PC-9 (cell line): ENCODE results near the gene LEKR1. TPM values are rescaled to one million over a fixed set of nuclear protein-coding genes. Genes with fewer than 3 reads are reported as not detected.
A peak's percentile ranks its signal among the peaks of the same experiment; 100 is the strongest.

Experiments used
- BruUV-seq: library from RNA; stranded (reverse); fragments of 400-500 nt; replicated peaks from 2 replicates; lab custom pipeline; 2021; lab: Mats Ljungman, UMichigan
- CTCF ChIA-PET: fragments of 300-600 bp; sonication (Branson Sonifier 250); formaldehyde crosslinking; loops from one replicate; lab custom pipeline; 2022; ENCODE audit warnings: antibody characterized with exemption; lab: Charles Lee
- POLR2A ChIA-PET: fragments of 300-600 bp; sonication (Branson Sonifier 250); formaldehyde crosslinking; loops from one replicate; lab custom pipeline; 2022; ENCODE audit warnings: antibody characterized with exemption; ENCODE audit not compliant: unreplicated experiment; lab: Charles Lee
- DNase-seq, 2 experiments: peaks; one replicate each; pipeline versions ENCODE4 v3.0.0 to v3.0.0-alpha.2; 2015 to 2022; ENCODE audit warnings: mixed read lengths in 1 of 2
- H2AFZ ChIP-seq: fragments of 200-600 bp; sonication (generic); 2 replicates; pipeline ENCODE4 v1.8.1; 2017; ENCODE audit warnings: antibody characterized with exemption
- H3F3A ChIP-seq: fragments of 200-600 bp; sonication (generic); 2 replicates; pipeline ENCODE4 v1.8.1; 2017; ENCODE audit warnings: antibody characterized with exemption, mild to moderate bottlenecking, low read depth; ENCODE audit not compliant: insufficient read depth
- H3K27ac ChIP-seq: fragments of 200-600 bp; sonication (generic); 2 replicates; pipeline ENCODE4 v1.6.1; 2016; ENCODE audit warnings: mixed run types
- H3K27me3 ChIP-seq: fragments of 200-600 bp; sonication (generic); 2 replicates; pipeline ENCODE4 v1.6.1; 2016; ENCODE audit warnings: low read depth, mixed run types; ENCODE audit not compliant: insufficient read depth
- H3K36me3 ChIP-seq: fragments of 200-600 bp; sonication (generic); 2 replicates; pipeline ENCODE4 v1.6.1; 2016; ENCODE audit warnings: low read depth, mixed run types
- H3K4me1 ChIP-seq: fragments of 200-600 bp; sonication (generic); replicated peaks from 2 replicates; pipeline ENCODE4 v1.6.1; 2016; ENCODE audit warnings: mixed run types; ENCODE audit not compliant: insufficient read depth
- H3K4me2 ChIP-seq: fragments of 200-600 bp; sonication (generic); 2 replicates; pipeline ENCODE4 v1.6.1; 2017; ENCODE audit warnings: mixed run types
- H3K4me3 ChIP-seq: fragments of 200-600 bp; sonication (generic); 2 replicates; pipeline ENCODE4 v1.6.1; 2016; ENCODE audit warnings: mixed run types
- H3K79me2 ChIP-seq: fragments of 200-600 bp; sonication (generic); 2 replicates; pipeline ENCODE4 v1.6.1; 2017; ENCODE audit warnings: low read depth, mixed run types
- H3K9me2 ChIP-seq: fragments of 200-600 bp; sonication (generic); 2 replicates; pipeline ENCODE4 v1.8.1; 2017; ENCODE audit warnings: mild to moderate bottlenecking; ENCODE audit not compliant: insufficient read depth
- H3K9me3 ChIP-seq: fragments of 200-600 bp; sonication (generic); 2 replicates; pipeline ENCODE4 v1.8.1; 2016; ENCODE audit warnings: low read depth; ENCODE audit not compliant: insufficient read depth
- H4K20me1 ChIP-seq: fragments of 200-600 bp; sonication (generic); 2 replicates; pipeline ENCODE4 v1.8.1; 2017; ENCODE audit not compliant: insufficient read depth
- EZH2 ChIP-seq: fragments of 200-600 bp; sonication (generic); IDR thresholded peaks from 2 replicates; pipeline ENCODE4 v1.8.0; 2017; ENCODE audit warnings: antibody characterized with exemption, low read depth
- intact Hi-C: fragments of 100-400 bp; cut with micrococcal nuclease; formaldehyde crosslinking; loops from one replicate; pipeline ENCODE4 v1.10.0; 2022; ENCODE audit not compliant: unreplicated experiment
- total RNA-seq: library from RNA; stranded (reverse); gene quantifications from 2 replicates; pipeline ENCODE4 v1.2.3, GENCODE V29; 2021
- TF ChIP-seq, protein P1 (sequence below): fragments of 200-600 bp; sonication (generic); conservative IDR thresholded peaks from 2 replicates; pipeline ENCODE4 v1.6.1; 2017; ENCODE audit warnings: mixed run types, antibody characterized with exemption, mild to moderate bottlenecking, moderate library complexity

The LEKR1 gene
- total RNA-seq, 1 experiment from 2014 or later: 3.9 TPM

DNA sequence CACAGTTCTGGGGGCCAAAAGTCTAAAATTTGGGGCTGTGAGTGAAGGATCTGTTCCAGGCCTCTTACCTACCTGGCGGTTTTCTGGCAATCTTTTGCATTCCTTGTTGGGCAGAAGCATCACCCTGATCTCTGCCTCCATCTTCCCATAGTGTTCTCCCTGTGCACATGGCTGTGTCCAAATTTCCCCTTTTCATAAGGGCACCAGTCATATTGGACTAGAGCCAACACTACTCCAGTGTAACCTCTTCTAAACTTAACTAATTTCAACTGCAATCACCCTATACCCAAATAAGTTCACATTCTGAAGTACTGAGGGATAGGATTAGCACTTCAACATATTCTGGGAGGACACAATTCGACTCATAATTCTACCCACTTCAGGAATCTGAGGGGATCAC lies 248.8 kb downstream of the LEKR1 start:
- ChIA-PET CTCF (no interaction called here), POLR2A (no interaction called here)
- intact Hi-C loops: no loop called here
- no peaks in the 10 kb centered on the region for H3K9me3 ChIP-seq
- H2AFZ ChIP-seq: no peak overlapping the region
- H3K36me3 ChIP-seq: no peaks in the 10 kb centered on the region
- no peak overlapping the region for H3K4me3 ChIP-seq
- H3F3A ChIP-seq: no peaks in the 10 kb centered on the region
- no peaks in the 10 kb centered on the region for H4K20me1 ChIP-seq
- H3K4me2 ChIP-seq: no peak overlapping the region
- H3K27ac ChIP-seq: no peak overlapping the region
- no peaks in the 10 kb centered on the region for H3K79me2 ChIP-seq
- TF ChIP-seq, protein P1, sequence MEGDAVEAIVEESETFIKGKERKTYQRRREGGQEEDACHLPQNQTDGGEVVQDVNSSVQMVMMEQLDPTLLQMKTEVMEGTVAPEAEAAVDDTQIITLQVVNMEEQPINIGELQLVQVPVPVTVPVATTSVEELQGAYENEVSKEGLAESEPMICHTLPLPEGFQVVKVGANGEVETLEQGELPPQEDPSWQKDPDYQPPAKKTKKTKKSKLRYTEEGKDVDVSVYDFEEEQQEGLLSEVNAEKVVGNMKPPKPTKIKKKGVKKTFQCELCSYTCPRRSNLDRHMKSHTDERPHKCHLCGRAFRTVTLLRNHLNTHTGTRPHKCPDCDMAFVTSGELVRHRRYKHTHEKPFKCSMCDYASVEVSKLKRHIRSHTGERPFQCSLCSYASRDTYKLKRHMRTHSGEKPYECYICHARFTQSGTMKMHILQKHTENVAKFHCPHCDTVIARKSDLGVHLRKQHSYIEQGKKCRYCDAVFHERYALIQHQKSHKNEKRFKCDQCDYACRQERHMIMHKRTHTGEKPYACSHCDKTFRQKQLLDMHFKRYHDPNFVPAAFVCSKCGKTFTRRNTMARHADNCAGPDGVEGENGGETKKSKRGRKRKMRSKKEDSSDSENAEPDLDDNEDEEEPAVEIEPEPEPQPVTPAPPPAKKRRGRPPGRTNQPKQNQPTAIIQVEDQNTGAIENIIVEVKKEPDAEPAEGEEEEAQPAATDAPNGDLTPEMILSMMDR: no peak
- no peak for TF ChIP-seq EZH2
- H3K9me2 ChIP-seq: no peaks in the 10 kb centered on the region
- H3K4me1 ChIP-seq: no peaks in the 10 kb centered on the region
- no TSS peak for BruUV-seq
- no peak for DNase-seq
- no peaks in the 10 kb centered on the region for H3K27me3 ChIP-seq

DNA sequence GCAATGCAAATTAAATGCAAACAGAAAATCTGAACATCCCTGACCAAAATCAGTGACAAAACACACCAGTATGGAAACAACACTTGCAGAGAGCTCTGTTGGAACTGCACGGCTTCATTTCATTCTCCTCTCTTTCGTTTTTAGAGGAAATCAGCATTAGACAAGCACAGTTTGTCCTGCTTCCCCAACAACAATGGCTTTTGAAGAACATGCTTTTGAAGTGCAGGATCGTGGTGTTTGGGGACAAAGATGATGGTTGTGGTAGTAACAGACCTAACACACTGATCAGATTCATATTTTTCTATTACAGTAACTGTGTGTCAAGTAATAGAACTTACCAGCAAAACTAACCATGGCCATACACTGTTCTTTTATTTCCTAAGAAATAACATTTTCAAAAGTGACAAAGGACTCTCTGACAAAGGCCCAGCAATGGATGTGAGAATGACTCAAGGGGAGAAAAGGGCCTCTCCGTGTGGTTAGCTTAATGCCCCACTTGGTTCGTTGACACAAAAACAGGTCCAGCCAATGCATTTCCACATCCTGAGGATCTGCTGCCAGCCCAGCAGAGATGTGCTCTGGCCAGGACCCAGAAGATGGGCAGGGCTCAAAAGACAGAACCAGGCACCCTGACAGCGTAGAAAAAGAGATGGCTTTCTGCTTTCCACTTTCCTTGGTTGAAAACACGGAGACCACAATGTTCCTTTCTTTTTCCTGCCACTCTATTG lies 249.7 kb downstream of the LEKR1 start:
- CTCF ChIA-PET: no interaction called here
- H3K4me3 ChIP-seq: no peak overlapping the region
- POLR2A ChIA-PET: no interaction called here
- H3K4me1 ChIP-seq: peaks cover 5% of the 10 kb centered on the region
- no peaks in the 10 kb centered on the region for H3K9me2 ChIP-seq
- no TSS peak for BruUV-seq
- no peaks in the 10 kb centered on the region for H3K9me3 ChIP-seq
- peaks cover 6% of the 10 kb centered on the region; the same call in 1 of the 2 replicates for H3F3A ChIP-seq
- DNase-seq: peak in 1 of 2 experiments; percentile 43
- no peak overlapping the region for H3K27ac ChIP-seq
- TF ChIP-seq EZH2: no peak
- TF ChIP-seq, protein P1: no peak
- H3K36me3 ChIP-seq: no peaks in the 10 kb centered on the region
- no peak overlapping the region for H2AFZ ChIP-seq
- H3K4me2 ChIP-seq: no peak overlapping the region
- H3K79me2 ChIP-seq: no peaks in the 10 kb centered on the region
- H4K20me1 ChIP-seq: no peaks in the 10 kb centered on the region
- intact Hi-C loops: no loop called here
- H3K27me3 ChIP-seq: no peaks in the 10 kb centered on the region

DNA sequence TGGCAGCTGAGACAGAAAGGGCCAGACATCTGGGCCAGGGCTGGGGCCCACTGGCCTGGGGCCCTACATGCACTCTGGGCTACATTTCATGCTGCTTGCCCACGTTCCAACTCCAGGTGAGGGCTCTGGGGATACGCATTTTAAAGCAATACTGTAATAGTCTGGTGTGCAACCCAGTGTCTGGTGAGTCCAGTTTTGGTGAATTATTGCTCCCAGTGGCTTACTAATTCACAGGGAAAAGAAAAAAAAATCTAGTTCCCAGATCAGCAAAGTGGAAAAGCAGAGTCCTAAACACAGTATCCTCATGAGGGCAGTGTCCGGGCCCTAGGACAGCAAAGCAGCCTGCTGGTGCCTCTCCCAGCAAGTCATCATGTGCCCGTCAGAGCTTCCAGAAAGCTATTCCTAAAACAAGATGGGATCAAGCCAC lies 251.4 kb downstream of the LEKR1 start:
- DNase-seq: no peak
- TF ChIP-seq EZH2: no peak
- TF ChIP-seq, protein P1: no peak
- intact Hi-C loops: no loop called here
- Histone ChIP-seq H3K79me2 (no peaks in the 10 kb centered on the region), H3K27ac (no peak overlapping the region), H3K9me3 (no peaks in the 10 kb centered on the region), H4K20me1 (no peaks in the 10 kb centered on the region), H3K4me2 (no peak overlapping the region), H2AFZ (no peak overlapping the region), H3K27me3 (no peaks in the 10 kb centered on the region), H3K4me3 (no peak overlapping the region), H3K4me1 (peaks cover 20% of the 10 kb centered on the region), H3F3A (peaks cover 19% of the 10 kb centered on the region; the same call in 1 of the 2 replicates), H3K9me2 (no peaks in the 10 kb centered on the region), H3K36me3 (no peaks in the 10 kb centered on the region)
- BruUV-seq: no TSS peak
- POLR2A ChIA-PET: interaction anchor here (0.6 kb wide), 2 partner anchors 9 to 167 kb away, joined by 5 to 8 read pairs; no protein-coding TSS in a partner anchor
- CTCF ChIA-PET: interaction anchor here (0.6 kb wide), 1 partner anchor 58 kb away, joined by 4 read pairs; no protein-coding TSS in a partner anchor
